GM19395 (cell line): ENCODE data around the gene SLC25A39.
"Not testable (repeated sequence)": the region's sequence is repeated elsewhere in the genome, so short reads cannot be mapped to it uniquely, and the experiment has no call there.

Experiments
- ATAC-seq: cut with Tn5 transposase; IDR thresholded peaks from one replicate; pipeline ENCODE4 v1.9.1; 2021; ENCODE audit warnings: mild to moderate bottlenecking, moderate library complexity; ENCODE audit not compliant: unreplicated experiment

Gene SLC25A39, protein sequence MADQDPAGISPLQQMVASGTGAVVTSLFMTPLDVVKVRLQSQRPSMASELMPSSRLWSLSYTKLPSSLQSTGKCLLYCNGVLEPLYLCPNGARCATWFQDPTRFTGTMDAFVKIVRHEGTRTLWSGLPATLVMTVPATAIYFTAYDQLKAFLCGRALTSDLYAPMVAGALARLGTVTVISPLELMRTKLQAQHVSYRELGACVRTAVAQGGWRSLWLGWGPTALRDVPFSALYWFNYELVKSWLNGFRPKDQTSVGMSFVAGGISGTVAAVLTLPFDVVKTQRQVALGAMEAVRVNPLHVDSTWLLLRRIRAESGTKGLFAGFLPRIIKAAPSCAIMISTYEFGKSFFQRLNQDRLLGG

DNA sequence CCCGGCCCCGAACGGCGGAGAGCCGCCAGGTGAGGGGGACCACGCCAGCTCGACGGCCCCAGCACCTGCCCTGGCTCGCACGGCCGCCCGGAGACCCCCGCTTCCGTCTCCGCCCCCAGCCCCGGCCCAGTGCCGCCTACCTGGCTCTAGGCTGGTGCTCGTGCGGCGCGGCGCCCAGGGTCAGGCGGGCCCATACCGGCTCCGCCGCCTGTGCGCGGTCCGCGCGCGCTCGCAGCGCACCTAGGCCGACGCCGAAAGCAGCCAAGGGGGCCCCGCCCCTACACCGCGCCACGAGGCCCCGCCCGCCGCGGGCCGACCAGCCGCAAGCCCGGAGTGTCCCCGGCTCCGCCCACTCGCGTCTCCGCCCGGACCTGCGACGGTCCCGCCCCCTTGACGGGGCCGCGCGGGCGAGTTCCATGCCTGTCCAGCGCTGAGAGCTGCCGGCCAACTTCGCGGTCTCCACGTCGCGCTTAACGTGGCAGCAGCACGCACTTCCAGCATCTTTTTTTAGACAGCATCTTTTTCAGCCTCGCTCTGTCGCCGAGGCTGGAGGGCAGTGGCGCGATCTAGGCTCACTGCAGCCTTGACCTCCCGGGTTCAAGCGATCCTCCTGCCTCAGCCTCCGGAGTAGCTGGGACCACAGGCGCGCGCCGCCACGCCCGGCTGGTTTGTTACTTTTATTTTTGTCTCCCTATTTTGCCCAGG, at the start of gene SLC25A39:
TSS of gene SLC25A39 (minus strand) at position 253 of the 705 bp plus-strand sequence. CDS start 1,261 bp downstream, outside the sequence.
- ATAC-seq: peak; percentile 51

DNA sequence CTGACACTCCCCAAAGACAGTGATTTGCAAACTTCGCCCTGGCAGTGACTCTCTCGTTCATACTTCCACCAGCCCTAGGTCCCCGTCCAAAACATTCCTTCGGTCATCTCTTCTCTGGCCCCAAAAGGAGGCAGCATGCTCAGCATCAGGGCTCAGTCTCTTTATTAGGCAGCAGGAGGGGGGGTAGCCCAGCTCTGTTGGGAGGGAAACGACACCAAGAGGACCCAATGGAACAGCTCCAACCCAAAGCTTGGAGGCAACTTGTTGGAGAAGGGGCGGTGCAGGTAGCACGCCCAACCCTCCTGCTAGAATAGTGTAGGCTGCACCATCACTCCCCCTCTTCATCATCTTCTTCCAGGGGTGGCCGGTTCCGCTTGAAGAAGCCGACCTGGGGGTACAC, 47.4 kb upstream of the SLC25A39 start:
- ATAC-seq: no peak

DNA sequence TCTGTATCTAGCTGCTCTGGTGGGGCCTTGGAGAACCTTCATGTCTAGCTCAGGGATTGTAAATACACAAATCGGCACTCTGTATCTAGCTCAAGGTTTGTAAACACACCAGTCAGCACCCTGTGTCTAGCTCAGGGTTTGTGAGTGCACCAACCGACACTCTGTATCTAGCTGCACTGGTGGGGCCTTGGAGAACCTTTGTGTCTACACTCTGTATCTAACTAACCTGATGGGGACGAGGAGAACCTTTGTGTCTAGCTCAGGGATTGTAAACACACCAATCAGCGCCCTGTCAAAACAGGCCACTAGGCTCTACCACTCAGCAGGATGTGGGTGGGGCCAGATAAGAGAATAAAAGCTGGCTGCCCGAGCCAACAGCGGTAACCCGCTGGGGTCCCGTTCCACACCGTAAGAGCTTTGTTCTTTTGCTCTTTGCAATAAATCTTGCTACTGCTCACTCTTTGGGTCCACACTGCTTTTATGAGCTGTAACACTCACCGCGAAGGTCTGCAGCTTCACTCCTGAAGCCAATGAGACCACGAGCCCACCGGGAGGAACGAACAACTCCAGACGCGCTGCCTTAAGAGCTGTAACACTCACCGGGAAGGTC, 44.9 kb upstream of the SLC25A39 start:
- ATAC-seq: not testable (repeated sequence)

DNA sequence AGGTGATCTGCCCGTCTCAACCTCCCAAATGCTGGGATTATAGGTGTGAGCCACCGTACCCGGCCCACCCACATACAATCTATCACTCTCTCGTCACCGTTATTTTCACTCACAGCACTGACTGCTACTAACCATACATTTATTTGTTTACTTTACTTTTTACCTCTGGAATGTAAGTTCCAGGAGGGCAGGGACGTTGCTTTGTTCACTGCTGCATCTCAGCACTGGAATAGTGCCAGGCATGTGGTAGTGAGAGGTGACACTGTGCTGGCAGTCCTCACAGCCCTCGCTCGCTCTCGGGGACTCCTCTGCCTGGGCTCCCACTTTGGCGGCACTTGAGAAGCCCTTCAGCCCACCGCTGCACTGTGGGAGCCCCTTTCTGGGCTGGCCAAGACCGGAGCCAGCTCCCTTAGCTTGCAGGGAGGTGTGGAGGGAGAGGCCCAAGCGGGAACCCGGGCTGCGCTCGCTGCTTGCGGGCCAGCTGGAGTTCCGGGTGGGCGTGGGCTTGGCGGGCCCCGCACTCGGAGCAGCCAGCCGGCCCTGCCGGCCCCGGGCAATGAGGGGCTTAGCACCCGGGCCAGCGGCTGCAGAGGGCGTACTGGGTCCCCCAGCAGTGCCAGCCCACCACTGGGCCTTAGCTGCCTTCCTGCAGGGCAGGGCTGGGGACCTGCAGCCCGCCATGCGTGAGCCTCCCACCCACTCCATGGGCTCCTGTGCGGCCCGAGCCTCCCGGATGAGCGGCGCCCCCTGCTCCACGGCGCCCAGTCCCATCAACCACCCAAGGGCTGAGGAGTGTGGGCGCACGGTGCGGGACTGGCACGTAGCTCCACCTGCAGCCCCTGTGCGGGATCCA, 44.0 kb upstream of the SLC25A39 start:
- ATAC-seq: not testable (repeated sequence)

DNA sequence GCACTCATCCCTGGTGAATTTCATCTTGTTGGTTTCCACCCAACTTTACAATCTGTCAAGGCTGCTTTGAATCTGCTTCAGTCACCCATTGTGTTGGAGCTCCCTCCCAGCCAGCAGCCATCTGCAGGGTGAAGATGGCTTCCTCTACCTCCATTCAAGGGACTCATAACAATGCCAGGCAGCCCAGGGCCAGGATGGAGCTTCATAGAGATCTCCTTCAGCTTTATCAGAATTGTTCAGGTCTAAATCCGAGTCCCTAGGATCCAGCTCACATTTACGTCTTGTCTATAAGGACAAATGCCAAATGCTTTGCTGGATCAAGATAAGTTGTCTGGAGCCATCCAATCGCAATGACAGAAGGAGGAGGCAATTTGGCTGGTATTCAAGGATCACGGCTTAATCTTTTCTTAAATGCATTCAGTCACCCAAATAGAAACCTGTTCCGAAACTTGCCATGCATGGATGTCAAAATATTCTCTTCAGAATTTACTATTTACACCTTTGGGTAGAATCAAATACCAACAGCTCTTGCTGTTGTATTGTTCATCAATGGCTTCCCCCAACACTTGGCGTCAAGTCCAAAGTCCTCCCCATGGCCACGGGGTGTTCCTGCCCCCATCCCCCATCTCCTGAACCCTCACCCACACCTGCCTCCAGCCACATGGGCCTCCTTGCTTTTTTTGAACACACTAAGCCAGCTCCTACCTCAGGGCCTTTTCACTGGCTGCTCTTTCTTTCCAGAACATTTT, 42.8 kb upstream of the SLC25A39 start:
- no peak for ATAC-seq

DNA sequence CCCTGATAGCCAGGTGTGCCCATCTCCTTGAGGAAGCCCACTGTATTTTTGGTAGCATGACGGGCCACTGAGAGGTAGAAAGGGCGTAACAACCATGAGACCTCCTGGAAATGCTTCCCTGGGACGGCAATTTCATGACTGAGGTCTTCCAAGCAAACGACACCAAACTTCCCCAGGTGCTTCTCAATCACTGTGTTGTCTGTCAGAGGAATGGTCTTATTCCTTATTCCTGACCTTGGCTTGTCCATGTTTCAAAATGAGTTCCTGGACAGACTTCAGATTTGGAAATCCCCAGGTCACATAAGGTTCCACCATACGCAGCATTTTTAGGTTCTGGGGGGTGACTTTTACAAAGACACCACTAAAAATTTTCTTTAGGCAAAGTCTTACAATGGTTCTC, 40.4 kb upstream of the SLC25A39 start:
- not testable (repeated sequence) for ATAC-seq

DNA sequence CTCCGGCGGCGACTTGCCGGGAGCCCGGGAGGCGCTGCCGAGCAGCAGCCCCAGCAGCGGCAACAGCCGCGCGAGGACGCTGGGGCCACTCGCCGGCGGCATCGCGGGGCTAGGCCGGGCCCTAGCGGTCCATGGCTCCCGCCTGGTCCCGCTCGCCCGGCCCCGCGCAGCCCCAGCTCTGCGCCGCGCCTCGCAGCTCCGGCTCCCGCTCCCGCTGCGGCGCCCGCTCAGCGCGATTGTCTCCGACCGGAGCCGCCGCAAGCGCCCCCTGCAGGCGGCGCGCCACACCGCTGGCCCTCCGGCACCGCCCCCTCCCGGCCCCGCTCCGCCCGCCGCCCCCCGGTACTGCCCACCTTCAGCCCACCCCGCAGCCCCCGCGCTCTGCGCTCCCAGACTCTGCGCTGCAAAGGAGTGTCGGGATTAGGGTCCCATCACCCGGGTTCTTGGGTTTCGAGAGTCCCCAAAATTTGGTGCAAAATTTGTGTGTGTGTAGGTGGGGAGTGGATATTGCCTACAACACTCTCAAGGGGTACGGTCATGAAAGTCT, 39.1 kb upstream of the SLC25A39 start, which contains the start of gene FAM171A2:
TSS of gene FAM171A2 (minus strand) at position 241 of the 547 bp plus-strand sequence. CDS start at position 102, 139 bp downstream.
- no peak for ATAC-seq

DNA sequence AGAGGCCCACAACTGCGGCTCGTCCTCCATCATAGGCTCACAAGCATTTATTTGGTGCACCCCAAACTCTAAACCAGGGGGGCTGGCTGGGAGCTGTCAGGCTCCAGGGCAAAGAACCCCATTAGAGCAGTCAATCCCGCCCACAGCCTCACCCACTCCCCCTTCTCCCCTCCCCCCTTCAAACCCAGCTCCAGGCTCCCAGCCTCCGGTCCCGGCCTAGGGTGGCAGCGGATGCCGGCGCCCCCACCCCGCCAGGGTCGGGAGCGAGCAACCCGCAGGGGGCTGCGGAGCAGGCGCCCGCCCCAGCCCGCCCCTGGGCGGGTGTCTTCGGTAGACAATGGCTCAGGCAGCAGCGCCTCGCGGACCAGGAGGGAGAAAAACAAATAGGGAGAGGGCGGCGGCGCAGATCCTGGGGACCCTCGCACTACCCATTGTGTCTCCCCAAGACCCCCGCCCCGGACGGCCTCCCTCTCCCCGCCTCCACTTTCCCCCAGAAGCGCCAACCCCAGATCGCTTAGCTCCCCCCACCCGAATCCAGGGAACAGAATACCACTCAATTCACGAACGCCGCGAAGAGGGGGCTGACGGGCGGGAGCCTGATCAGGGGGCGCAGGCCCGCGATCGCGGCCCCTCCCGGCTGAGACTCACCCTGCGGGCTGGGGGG, 38.5 kb upstream of the SLC25A39 start:
- ATAC-seq: no peak

DNA sequence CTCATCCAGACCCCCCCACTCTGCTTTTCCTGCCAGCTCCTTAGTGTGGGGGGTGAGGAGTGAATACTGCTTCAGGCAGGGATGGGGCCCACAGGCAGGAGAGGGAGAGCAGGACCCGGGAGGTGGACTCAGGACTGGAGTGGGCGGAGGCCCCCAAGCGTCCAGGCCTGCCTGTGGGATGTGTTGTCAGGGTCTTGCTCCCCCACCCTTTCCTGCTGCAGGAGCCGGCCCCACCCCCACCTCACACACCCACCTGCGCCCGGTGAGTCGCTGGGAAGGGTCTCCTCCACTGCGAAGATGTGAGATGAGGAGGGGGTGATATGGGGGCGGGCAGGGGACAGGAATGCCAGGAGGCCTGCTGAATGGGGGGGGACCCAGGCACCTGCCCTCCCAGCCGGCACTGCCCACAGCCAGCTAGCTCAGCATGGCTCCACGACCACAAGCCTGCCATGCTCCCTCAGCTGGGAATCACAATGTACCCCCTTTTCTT, 37.9 kb upstream of the SLC25A39 start:
- no peak for ATAC-seq

DNA sequence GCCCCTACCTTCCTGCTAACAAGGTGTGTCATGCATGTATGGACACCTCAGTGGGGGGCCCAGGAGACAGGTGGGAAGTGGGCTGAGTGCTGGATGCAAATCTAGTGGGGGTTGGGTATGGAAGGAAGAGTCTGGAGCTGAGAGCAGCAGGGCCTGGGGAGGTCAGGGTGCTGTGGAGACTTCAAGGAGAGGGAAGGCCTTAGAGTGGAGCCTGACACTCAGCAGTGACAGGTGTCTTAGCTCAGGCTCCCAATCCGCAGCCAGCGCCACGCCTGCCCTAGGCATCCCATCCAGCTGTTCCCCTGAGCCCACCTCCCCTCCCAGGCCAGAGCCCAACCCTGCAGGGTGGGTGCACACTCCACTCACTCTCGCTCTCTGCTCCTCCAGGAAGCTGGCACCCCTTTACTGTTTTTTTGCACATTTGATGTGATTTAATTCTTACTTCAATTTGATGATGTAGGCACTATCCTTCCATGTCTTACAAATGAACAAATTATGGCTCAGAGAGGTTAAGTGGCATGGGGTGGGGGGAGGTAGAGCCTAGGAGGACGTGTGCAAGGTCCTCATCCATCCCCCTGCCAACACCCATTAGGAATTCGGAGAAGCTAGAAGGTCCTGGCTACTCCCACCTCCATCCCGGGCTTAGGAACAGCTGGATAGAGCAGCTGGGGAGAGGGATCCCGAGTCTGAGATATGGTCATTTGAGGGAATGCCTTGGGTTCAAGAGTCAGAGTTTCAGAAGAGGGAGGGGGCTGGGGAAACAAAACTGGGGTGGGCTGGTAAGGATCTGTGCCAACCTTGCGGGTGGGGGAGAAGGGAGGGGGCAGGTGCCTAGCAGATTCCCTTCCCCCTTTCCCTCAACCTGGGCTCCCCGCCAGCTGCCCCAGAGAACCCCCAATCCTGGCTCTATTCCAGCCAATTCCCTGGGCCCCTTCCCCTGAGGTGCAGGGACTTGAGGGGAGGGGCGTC, 37.0 kb upstream of the SLC25A39 start:
- ATAC-seq: no peak

DNA sequence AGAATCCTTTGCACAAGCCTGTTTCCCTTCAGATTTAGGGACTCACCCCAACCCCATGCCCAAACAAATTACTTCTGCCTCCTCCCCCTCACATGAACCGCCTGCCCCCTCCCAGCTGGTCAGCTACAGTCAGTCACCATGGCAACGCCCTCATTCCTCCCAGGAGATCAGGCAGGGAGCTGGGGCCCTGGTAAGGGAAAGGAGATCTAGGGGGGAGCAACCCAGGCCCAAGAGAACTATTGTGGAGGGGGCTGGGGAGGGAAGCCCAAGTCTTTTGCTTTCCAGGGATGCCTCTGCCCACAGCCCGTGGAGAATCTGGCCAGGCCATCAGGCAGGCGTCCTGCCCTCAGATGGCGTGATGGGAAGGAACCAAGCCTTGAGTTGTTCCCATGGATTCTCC, 36.2 kb upstream of the SLC25A39 start:
- no peak for ATAC-seq

DNA sequence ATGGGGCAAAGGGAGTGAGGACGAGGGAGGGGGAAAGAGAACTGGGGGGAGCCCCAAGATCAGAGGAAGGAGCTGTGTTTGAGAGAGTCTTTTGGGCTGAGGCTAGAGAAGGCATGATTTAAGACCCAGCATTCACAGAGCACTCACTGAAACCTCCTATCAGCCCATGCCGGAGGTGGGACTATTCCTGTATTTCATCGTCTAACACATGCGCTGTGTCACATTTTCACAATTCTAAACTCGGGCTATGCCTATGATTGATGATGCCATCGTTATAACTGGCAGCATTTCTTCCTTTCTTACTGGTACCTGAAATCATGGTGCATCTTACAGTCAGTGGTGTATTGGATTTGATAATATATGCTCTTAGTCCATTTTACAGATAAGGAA, 35.5 kb upstream of the SLC25A39 start:
- ATAC-seq: no peak

DNA sequence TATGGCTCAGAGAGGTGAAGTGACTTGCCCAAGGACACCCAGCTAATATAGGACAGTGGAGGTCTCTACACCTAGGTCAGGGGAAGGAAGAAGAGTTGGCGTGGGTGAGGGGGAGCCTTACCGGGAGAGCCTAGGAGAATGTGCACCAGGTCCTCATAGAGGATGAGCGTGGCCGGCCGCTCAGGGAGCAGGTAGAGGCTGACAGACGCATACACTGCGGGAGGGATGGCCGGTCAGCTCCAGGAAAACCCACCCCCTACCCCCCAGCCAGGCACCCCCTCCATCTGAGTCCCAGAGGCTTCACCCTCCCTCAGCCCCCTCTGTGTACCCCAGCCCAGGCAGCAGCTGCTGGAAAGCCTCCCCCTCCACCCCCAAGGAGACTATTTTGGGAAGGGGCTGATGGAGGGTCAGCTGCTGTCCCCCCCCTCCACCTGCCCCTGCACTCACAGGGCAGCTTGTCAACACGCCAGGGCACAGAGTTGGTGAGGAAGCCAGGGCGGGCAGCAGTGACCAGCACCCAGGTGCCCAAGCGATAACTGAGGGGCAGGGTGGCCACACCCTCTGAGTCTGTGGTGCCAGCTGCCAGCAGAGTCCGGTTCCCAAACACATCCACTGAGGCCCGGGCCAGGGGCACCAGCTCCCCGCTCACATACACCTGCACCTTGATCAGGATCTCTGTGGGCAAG, 35.0 kb upstream of the SLC25A39 start:
- no peak for ATAC-seq

DNA sequence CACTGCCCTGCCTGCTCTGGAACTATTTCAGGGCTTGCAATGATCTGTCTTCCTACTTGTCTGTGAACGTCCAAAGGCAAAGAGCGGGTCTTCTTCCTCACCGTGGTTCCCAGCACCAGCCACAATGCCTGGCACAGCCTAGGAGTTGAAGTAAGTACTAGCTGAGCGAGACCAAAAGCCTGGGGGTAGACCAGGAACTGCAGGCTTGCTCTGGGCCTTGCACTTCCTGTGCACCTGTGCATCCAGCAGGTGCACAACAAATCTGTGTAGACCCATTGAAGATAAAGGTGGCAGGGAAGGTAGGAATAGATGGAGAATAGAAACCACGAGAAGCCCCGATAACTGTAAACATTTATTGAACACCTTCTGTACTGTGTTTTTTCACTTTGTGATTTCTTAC, 34.4 kb upstream of the SLC25A39 start:
- no peak for ATAC-seq

DNA sequence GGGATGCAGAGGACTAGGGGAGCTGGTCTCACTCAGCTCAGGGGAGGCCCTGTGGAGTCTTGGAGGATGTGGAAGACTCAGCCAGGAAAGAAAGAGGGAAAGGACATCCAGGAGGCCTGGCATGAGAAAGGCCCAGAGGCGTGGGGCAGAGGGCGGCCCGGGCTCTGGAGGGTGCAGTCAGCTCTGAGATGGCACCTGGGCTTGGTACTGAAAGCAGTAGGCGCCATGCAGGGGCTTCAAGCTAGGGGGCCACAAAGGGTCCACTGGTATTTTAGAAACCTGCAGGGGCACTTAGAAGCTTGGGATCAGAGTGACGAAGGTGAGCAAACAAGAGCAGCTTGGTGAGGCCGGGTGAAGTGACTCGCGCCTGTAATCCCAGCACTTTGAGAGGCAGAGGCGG, 33.4 kb upstream of the SLC25A39 start:
- ATAC-seq: no peak

DNA sequence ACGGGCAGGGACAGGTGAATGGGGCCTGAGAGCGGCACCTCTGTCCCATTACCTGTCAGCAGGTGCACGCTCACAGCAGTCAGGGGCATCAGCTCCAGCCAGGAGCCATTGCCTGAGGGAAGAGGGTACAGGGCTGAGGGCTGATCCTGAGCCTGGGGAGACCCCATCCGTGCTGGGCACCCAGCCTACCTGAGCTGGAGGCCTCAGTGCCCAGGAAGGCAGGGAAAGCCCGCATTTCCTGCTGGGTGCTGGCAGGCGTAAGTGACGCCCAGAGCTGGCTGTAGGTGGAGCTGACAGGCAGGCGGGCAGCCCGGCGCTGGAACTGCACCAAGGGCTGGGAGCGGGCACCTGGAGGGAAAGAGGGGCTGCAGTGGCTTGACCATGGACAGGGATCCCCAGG, 31.6 kb upstream of the SLC25A39 start:
- no peak for ATAC-seq

DNA sequence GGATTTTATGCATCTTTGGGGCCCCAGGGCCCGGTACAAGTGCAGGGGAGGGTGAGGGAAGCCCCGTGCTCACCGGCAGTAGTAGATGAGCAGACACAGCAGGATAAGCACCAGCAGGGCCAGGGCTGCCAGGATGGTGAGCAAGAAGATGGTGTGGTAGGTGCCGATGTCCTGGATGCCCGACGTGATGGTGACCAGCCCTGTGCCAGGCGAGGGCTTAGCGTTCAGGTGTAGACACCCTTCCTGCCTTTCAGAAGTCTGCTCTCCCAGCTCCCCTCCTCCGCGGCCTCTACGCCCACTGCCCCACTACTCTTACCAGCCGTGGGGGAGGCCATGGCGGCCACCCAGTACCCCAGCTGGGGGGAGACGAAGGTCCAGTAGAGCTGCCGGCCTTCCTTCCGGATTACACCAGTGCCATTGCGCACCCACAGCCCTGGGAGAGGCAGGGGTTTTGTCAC, 31.0 kb upstream of the SLC25A39 start:
- ATAC-seq: no peak
